Measurements from ENCODE around the gene FAS. TPM values are rescaled to one million over a fixed set of nuclear protein-coding genes. Genes with fewer than 3 reads are reported as not detected.

The FAS gene
- total and polyA plus RNA-seq, 2 experiments from 2014 or later: 7.3 to 14.1 TPM

DNA sequence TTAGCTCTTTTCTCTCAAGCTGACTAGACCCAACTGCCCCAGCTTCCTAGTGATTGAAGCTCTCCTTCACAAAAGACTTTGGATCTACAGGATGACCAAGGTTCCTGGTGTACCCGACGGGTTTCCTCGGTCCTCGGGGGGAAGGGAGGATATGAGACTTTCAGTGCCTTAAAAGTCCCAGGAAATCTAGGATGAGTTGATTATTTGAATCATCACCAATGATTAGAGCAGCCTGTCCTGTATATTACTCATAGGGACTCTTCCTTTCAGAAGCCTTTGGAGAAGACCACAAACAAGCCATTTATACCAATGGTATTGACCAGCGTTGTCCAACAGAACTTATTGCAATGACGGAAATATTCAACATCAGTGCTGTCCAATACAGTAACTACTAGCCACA is 31.9 kb upstream of the FAS start:
- H3K9me3 ChIP-seq (ENCODE audit: low read depth): no peaks in the 10 kb centered on the region
- no peak for DNase-seq (ENCODE audit: low spot score)
- H3K4me1 ChIP-seq (ENCODE audit: insufficient read depth): no peaks in the 10 kb centered on the region
- no peaks in the 10 kb centered on the region for H4K20me1 ChIP-seq (ENCODE audit: insufficient read depth, poor library complexity, severe bottlenecking)
- no peak overlapping the region for H3K4me3 ChIP-seq
- TF ChIP-seq EZH2 (IDR thresholded peaks at IDR 0.05; ENCODE audit: borderline replicate concordance) (no peak), EZH2phosphoT487 (IDR thresholded peaks at IDR 0.05; ENCODE audit: low read depth, severe bottlenecking, unreplicated experiment) (no peak)
- TF ChIP-seq, protein P1, sequence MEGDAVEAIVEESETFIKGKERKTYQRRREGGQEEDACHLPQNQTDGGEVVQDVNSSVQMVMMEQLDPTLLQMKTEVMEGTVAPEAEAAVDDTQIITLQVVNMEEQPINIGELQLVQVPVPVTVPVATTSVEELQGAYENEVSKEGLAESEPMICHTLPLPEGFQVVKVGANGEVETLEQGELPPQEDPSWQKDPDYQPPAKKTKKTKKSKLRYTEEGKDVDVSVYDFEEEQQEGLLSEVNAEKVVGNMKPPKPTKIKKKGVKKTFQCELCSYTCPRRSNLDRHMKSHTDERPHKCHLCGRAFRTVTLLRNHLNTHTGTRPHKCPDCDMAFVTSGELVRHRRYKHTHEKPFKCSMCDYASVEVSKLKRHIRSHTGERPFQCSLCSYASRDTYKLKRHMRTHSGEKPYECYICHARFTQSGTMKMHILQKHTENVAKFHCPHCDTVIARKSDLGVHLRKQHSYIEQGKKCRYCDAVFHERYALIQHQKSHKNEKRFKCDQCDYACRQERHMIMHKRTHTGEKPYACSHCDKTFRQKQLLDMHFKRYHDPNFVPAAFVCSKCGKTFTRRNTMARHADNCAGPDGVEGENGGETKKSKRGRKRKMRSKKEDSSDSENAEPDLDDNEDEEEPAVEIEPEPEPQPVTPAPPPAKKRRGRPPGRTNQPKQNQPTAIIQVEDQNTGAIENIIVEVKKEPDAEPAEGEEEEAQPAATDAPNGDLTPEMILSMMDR (IDR thresholded peaks at IDR 0.05; ENCODE audit: poor library complexity): no peak
- no peaks in the 10 kb centered on the region for H3K36me3 ChIP-seq (replicated peaks; ENCODE audit: insufficient read depth, low read depth)
- no peaks in the 10 kb centered on the region for H3K9me2 ChIP-seq (replicated peaks; ENCODE audit: insufficient read depth)
- H3K27ac ChIP-seq: no peak overlapping the region
- no peak overlapping the region for H2AFZ ChIP-seq
- no peaks in the 10 kb centered on the region for H3K79me2 ChIP-seq
- 95% methylated on average over 6 of the region's 6 CpGs for WGBS (ENCODE audit: low lambda C conversion rate, missing lambda C conversion rate)
- no peaks in the 10 kb centered on the region for H3K27me3 ChIP-seq
- no peak overlapping the region for H3K4me2 ChIP-seq

GRCh38 chr10:88960802-88961201 is 29.8 kb upstream of the FAS start:
- Histone ChIP-seq H4K20me1 (ENCODE audit: insufficient read depth, poor library complexity, severe bottlenecking) (no peaks in the 10 kb centered on the region), H3K9me2 (replicated peaks; ENCODE audit: insufficient read depth) (no peaks in the 10 kb centered on the region), H2AFZ (no peak overlapping the region), H3K36me3 (replicated peaks; ENCODE audit: insufficient read depth, low read depth) (no peaks in the 10 kb centered on the region), H3K27me3 (no peaks in the 10 kb centered on the region), H3K27ac (no peak overlapping the region), H3K4me1 (ENCODE audit: insufficient read depth) (peaks cover 7% of the 10 kb centered on the region), H3K9me3 (ENCODE audit: low read depth) (no peaks in the 10 kb centered on the region), H3K79me2 (no peaks in the 10 kb centered on the region), H3K4me3 (no peak overlapping the region), H3K4me2 (no peak overlapping the region)
- no peak for DNase-seq (ENCODE audit: low spot score)
- TF ChIP-seq EZH2 (IDR thresholded peaks at IDR 0.05; ENCODE audit: borderline replicate concordance) (no peak), EZH2phosphoT487 (IDR thresholded peaks at IDR 0.05; ENCODE audit: low read depth, severe bottlenecking, unreplicated experiment) (no peak)
- TF ChIP-seq, protein P1 (IDR thresholded peaks at IDR 0.05; ENCODE audit: poor library complexity): no peak
- 100% methylated on average over 1 of the region's 1 CpG for WGBS (ENCODE audit: low lambda C conversion rate, missing lambda C conversion rate)

DNA sequence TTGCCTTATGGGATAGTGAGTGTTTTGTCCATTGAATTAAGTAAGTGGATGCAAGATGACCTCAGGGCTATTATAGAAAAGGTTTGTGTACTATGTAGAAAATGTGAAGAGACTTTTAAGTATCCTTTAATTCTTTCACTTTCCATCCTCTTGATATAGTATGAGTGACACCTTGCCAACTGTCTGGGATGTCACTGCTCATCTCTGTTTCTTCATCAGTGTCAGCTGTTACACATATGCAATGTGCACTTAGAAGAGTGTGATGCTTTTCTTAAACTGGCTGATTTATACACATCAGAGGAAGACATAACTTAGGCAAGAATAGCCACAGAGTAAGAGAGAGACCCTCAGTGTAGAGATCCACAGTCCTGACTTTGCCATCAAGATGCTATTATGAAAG is 29.3 kb upstream of the FAS start:
- TF ChIP-seq, protein P1 (IDR thresholded peaks at IDR 0.05; ENCODE audit: poor library complexity): no peak
- TF ChIP-seq EZH2 (IDR thresholded peaks at IDR 0.05; ENCODE audit: borderline replicate concordance) (no peak), EZH2phosphoT487 (IDR thresholded peaks at IDR 0.05; ENCODE audit: low read depth, severe bottlenecking, unreplicated experiment) (no peak)
- no peaks in the 10 kb centered on the region for H3K9me3 ChIP-seq (ENCODE audit: low read depth)

DNA sequence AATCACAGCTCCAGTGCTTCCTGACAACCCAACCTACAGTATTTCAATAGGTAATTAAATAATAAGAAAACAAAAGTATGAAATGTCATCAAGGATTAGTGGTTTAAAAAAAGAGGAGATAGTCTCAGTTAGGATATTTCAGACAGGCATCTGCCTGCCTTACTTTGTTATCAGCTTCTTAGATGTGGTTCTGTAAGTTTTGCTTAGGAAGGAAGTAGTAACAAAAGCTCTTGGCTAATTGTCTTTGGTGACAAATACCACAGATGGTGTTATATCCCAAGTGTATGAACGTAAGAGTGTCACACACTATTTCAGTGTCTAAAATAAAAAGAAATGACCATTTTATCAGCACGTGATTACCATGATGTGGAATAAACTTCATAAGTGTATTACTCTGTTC is 28.3 kb upstream of the FAS start:
- no peak overlapping the region for H3K4me3 ChIP-seq

More for the DNA sequence above, 29.3 kb upstream of the FAS start:
- Histone ChIP-seq H3K4me3 (no peak overlapping the region), H4K20me1 (ENCODE audit: insufficient read depth, poor library complexity, severe bottlenecking) (no peaks in the 10 kb centered on the region), H3K79me2 (no peaks in the 10 kb centered on the region), H3K4me2 (no peak overlapping the region), H3K9me2 (replicated peaks; ENCODE audit: insufficient read depth) (no peaks in the 10 kb centered on the region), H3K27ac (no peak overlapping the region), H3K27me3 (no peaks in the 10 kb centered on the region), H3K4me1 (ENCODE audit: insufficient read depth) (peaks cover 7% of the 10 kb centered on the region), H2AFZ (no peak overlapping the region), H3K36me3 (replicated peaks; ENCODE audit: insufficient read depth, low read depth) (no peaks in the 10 kb centered on the region)
- no peak for DNase-seq (ENCODE audit: low spot score)

More for the DNA sequence above, 28.3 kb upstream of the FAS start:
- Histone ChIP-seq H3K9me3 (ENCODE audit: low read depth) (no peaks in the 10 kb centered on the region), H3K27me3 (no peaks in the 10 kb centered on the region), H3K36me3 (replicated peaks; ENCODE audit: insufficient read depth, low read depth) (no peaks in the 10 kb centered on the region), H3K9me2 (replicated peaks; ENCODE audit: insufficient read depth) (no peaks in the 10 kb centered on the region), H3K4me1 (ENCODE audit: insufficient read depth) (peaks cover 7% of the 10 kb centered on the region), H3K79me2 (no peaks in the 10 kb centered on the region), H4K20me1 (ENCODE audit: insufficient read depth, poor library complexity, severe bottlenecking) (no peaks in the 10 kb centered on the region), H2AFZ (no peak overlapping the region), H3K27ac (no peak overlapping the region), H3K4me2 (no peak overlapping the region)
- no peak for DNase-seq (ENCODE audit: low spot score)
- TF ChIP-seq, protein P1 (IDR thresholded peaks at IDR 0.05; ENCODE audit: poor library complexity): no peak
- TF ChIP-seq EZH2phosphoT487 (IDR thresholded peaks at IDR 0.05; ENCODE audit: low read depth, severe bottlenecking, unreplicated experiment) (no peak), EZH2 (IDR thresholded peaks at IDR 0.05; ENCODE audit: borderline replicate concordance) (no peak)
- WGBS (ENCODE audit: low lambda C conversion rate, missing lambda C conversion rate): 85% methylated on average over 2 of the region's 2 CpGs

All from hepatocyte (in vitro differentiated cells).